OCI-LY1 (cell line): ENCODE data around the gene CEP63.

ENCODE experiments used
- H2AFZ ChIP-seq: fragments of 200-600 bp; sonication (generic), shearing (Covaris generic); 2 replicates; pipeline ENCODE4 v1.6.0; 2014; ENCODE audit warnings: antibody characterized with exemption, mild to moderate bottlenecking, low read length
- H3F3A ChIP-seq: fragments of 200-600 bp; sonication (generic), shearing (Covaris generic); 2 replicates; pipeline ENCODE4 v1.6.0; 2014; ENCODE audit warnings: mild to moderate bottlenecking, antibody characterized with exemption, low read length, moderate library complexity; ENCODE audit not compliant: insufficient read depth
- H3K27ac ChIP-seq: fragments of 200-600 bp; sonication (generic); 2 replicates; pipeline ENCODE4 v1.5.1; 2014; ENCODE audit warnings: low read length, mixed run types, mild to moderate bottlenecking, low read depth; ENCODE audit not compliant: poor library complexity, severe bottlenecking
- H3K27me3 ChIP-seq: fragments of 200-600 bp; sonication (generic); 2 replicates; pipeline ENCODE4 v1.6.0; 2014; ENCODE audit warnings: antibody characterized with exemption, mild to moderate bottlenecking, low read length, moderate library complexity; ENCODE audit not compliant: insufficient read depth
- H3K36me3 ChIP-seq: fragments of 200-600 bp; sonication (generic); 2 replicates; pipeline ENCODE4 v1.6.1; 2014; ENCODE audit warnings: mild to moderate bottlenecking, antibody characterized with exemption, low read length, moderate library complexity, mixed read lengths; ENCODE audit not compliant: insufficient read depth
- H3K4me1 ChIP-seq: fragments of 200-600 bp; sonication (generic); 2 replicates; pipeline ENCODE4 v1.5.1; 2014; ENCODE audit warnings: mild to moderate bottlenecking, low read length, moderate library complexity; ENCODE audit not compliant: insufficient read depth, severe bottlenecking
- H3K4me2 ChIP-seq: fragments of 200-600 bp; sonication (generic), shearing (Covaris generic); 2 replicates; pipeline ENCODE4 v1.6.1; 2014; ENCODE audit warnings: low read length
- H3K4me3 ChIP-seq: fragments of 200-600 bp; sonication (generic); 2 replicates; pipeline ENCODE4 v1.5.1; 2014; ENCODE audit warnings: low read length, low read depth, mild to moderate bottlenecking, mixed read lengths; ENCODE audit not compliant: poor library complexity, severe bottlenecking
- H3K79me2 ChIP-seq: fragments of 200-600 bp; shearing (Covaris generic); 2 replicates; pipeline ENCODE4 v1.6.1; 2016; ENCODE audit warnings: mixed run types, low read length, mixed read lengths; ENCODE audit not compliant: insufficient read depth
- H3K9ac ChIP-seq: fragments of 200-600 bp; sonication (generic), shearing (Covaris generic); 2 replicates; pipeline ENCODE4 v1.6.1; 2014; ENCODE audit warnings: mild to moderate bottlenecking, low read length, mixed read lengths
- H3K9me2 ChIP-seq: fragments of 200-600 bp; sonication (generic), shearing (Covaris generic); 2 replicates; pipeline ENCODE4 v1.6.1; 2014; ENCODE audit warnings: low read depth, mild to moderate bottlenecking, low read length, mixed read lengths
- H3K9me3 ChIP-seq: fragments of 200-600 bp; shearing (Covaris generic); 2 replicates; pipeline ENCODE4 v1.6.1; 2014; ENCODE audit warnings: low read length, mixed read lengths
- H4K20me1 ChIP-seq: fragments of 200-600 bp; sonication (generic), shearing (Covaris generic); 2 replicates; pipeline ENCODE4 v1.6.0; 2016; ENCODE audit warnings: mild to moderate bottlenecking, low read length; ENCODE audit not compliant: insufficient read depth
- CTCF ChIP-seq: fragments of 200-600 bp; sonication (generic), shearing (Covaris generic); IDR thresholded peaks from 2 replicates; pipeline ENCODE4 v1.5.1; 2017; ENCODE audit warnings: mild to moderate bottlenecking, antibody characterized with exemption, low read length, moderate library complexity, mixed read lengths
- EZH2 ChIP-seq: fragments of 200-600 bp; sonication (generic), shearing (Covaris generic); IDR thresholded peaks from 2 replicates; pipeline ENCODE4 v1.8.0; 2017; ENCODE audit warnings: borderline replicate concordance, mixed run types, mild to moderate bottlenecking, antibody characterized with exemption, low read length, moderate library complexity, mixed read lengths

The CEP63 gene

DNA sequence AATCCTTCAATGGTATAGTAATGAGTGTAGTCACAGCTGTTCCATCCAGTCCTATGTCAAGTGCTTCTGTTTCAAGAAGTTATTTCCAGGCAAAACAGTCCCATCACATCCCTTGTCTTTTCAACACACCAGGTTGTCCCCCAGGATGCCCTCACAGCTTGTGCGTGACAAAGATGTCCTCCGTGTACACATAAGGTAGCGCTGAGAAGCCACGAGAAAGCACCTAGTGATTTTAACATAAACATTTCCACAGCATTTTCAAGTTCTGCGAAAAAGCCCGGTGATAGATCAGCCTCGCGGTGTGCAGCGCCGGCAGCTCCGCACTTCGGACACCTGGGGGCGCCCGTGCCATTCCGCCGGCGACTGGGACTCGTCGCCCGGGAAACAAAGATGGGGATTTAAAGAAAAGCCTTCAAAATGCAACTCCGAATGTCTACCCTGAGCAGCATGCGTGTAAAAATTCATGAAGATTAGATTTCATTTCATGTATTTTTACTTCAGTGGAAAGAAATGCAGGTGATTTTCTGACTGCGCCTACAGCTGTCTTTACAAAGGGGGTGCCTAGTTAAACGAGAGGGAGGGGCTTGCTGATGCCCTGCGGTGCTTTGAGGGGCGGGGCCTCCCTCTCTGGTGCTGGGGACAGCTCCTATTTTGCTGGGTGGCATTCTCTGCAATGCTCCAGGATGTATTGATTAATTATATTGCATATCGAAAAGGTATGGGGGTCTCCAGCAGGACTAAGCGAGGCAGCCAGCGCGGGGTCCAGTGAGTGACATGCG, 115.0 kb downstream of the CEP63 start:
- H3K4me1 ChIP-seq, result no peaks in the 10 kb centered on the region
- H3K9me2 ChIP-seq, result no peaks in the 10 kb centered on the region
- H3F3A ChIP-seq, result no peaks in the 10 kb centered on the region
- no peak overlapping the region for H3K27ac ChIP-seq
- no peak for TF ChIP-seq EZH2
- TF ChIP-seq CTCF, result peak; percentile 99
- H3K79me2 ChIP-seq, result no peaks in the 10 kb centered on the region
- H4K20me1 ChIP-seq, result no peaks in the 10 kb centered on the region
- no peaks in the 10 kb centered on the region for H3K36me3 ChIP-seq
- no peak overlapping the region for H3K4me2 ChIP-seq
- peaks cover 5% of the 10 kb centered on the region; the same call in 1 of the 2 replicates for H3K27me3 ChIP-seq
- no peak overlapping the region for H3K9ac ChIP-seq
- H3K4me3 ChIP-seq, result no peak overlapping the region
- H2AFZ ChIP-seq, result no peak overlapping the region
- no peaks in the 10 kb centered on the region for H3K9me3 ChIP-seq

DNA sequence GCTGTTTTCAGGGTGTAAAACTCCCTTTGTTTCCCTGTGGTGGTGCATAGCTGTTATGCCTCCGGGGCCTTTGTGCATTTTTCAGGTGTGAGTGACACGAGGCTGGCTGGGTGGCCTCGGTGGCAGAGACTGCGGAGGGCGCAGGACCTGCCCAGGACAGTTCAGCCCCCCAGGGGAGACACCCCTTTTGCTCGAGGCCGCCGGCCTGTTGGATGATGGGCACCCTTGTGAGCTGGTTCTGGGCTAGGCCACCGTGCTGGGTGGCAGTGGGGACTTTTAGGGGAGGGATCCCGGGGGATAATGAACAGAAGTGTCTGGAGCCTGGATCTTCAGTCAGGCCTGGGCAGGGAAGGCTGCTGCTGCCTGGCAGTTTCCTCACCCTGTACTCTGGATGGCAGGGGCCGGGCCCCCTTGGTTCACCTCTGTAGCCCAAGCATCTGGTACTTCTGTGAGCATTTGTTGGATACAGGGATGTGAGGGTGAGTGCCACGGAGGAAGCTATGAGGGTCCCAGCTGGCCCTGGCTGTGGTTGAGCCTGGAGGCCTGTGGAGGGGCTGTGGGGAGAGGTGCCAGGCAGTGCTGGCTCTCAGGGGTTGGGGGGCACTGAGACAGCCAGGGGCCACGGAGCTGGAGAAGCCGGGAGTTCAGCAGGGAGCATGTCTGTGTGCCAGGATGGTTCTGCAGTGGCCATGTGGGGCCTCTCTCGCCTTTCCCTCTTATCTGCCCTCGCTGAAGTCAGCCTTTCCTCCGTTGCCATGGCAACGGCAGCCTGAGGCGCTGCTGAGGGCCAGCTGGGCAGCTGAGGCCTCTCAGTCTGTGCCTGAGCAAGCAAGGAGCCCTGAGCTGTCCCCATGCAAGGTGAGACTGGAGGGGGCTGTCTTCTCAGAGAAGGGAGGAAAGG, 115.9 kb downstream of the CEP63 start:
- no peak for TF ChIP-seq CTCF
- no peak for TF ChIP-seq EZH2
- H2AFZ ChIP-seq, result no peak overlapping the region
- H3K27ac ChIP-seq, result no peak overlapping the region
- H3K36me3 ChIP-seq, result no peaks in the 10 kb centered on the region
- no peak overlapping the region for H3K4me3 ChIP-seq
- no peak overlapping the region for H3K9ac ChIP-seq
- H4K20me1 ChIP-seq, result no peaks in the 10 kb centered on the region
- peaks cover 5% of the 10 kb centered on the region; the same call in 1 of the 2 replicates for H3K27me3 ChIP-seq
- H3K79me2 ChIP-seq, result no peaks in the 10 kb centered on the region
- no peaks in the 10 kb centered on the region for H3K4me1 ChIP-seq
- no peak overlapping the region for H3K4me2 ChIP-seq
- no peaks in the 10 kb centered on the region for H3F3A ChIP-seq
- H3K9me2 ChIP-seq, result no peaks in the 10 kb centered on the region
- H3K9me3 ChIP-seq, result no peaks in the 10 kb centered on the region

- no peak overlapping the region for H3K4me2 ChIP-seq
- no peaks in the 10 kb centered on the region for H3F3A ChIP-seq
- no peak for TF ChIP-seq EZH2
- no peak for TF ChIP-seq CTCF
- no peaks in the 10 kb centered on the region for H3K79me2 ChIP-seq
- H3K4me1 ChIP-seq, result no peaks in the 10 kb centered on the region
- H3K27me3 ChIP-seq, result peaks cover 5% of the 10 kb centered on the region; the same call in 1 of the 2 replicates
- H4K20me1 ChIP-seq, result no peaks in the 10 kb centered on the region
- no peak overlapping the region for H3K9ac ChIP-seq
- no peak overlapping the region for H2AFZ ChIP-seq
- no peak overlapping the region for H3K4me3 ChIP-seq
- no peak overlapping the region for H3K27ac ChIP-seq
- no peaks in the 10 kb centered on the region for H3K9me3 ChIP-seq
- no peaks in the 10 kb centered on the region for H3K36me3 ChIP-seq
- H3K9me2 ChIP-seq, result no peaks in the 10 kb centered on the region
Observed at GRCh38 chr3:134602440-134602814, 116.6 kb downstream of the CEP63 start.
